ENCODE results near the gene SELPLG. TPM values are rescaled to one million over a fixed set of nuclear protein-coding genes. Genes with fewer than 3 reads are reported as not detected.

The SELPLG gene
- total and polyA plus RNA-seq, 10 donors, result 23.6 to 220 (median 72.4) TPM

- Histone ChIP-seq H3K9me3 (peaks cover 0 to 9% (median 7%) of the 10 kb centered on the region in 8 donors), H3K27me3 (replicated peaks in 1 of 7) (no peaks in the 10 kb centered on the region), H3K4me3 (no peak overlapping the region), H3K4me1 (peaks cover 26 to 78% (median 54%) of the 10 kb centered on the region in 6 donors), H3K36me3 (peaks cover 0 to 11% (median 0%) of the 10 kb centered on the region in 6 donors), H3K27ac (peak overlapping the region in 5 of 8 donors; percentile 44 to 78 (median 70))
- DNase-seq, result no peak
- intact Hi-C loops (cut with DNase I; ENCODE audit: low total_unique reads), result no loop called here
- WGBS, 5 donors, result 88 to 100% (median 93%) methylated on average over 1 of the region's 1 CpG
- TF ChIP-seq POLR2A (IDR thresholded peaks at IDR 0.05), result no peak
- no peak for TF ChIP-seq CTCF (IDR thresholded peaks at IDR 0.05 in 8 of 11, conservative IDR thresholded peaks at IDR 0.05 in 3 of 11)
- TF ChIP-seq POLR2AphosphoS5 (IDR thresholded peaks at IDR 0.05), result no peak
Measured at GRCh38 chr12:108615918-108616317, 17.8 kb downstream of the SELPLG start.

DNA sequence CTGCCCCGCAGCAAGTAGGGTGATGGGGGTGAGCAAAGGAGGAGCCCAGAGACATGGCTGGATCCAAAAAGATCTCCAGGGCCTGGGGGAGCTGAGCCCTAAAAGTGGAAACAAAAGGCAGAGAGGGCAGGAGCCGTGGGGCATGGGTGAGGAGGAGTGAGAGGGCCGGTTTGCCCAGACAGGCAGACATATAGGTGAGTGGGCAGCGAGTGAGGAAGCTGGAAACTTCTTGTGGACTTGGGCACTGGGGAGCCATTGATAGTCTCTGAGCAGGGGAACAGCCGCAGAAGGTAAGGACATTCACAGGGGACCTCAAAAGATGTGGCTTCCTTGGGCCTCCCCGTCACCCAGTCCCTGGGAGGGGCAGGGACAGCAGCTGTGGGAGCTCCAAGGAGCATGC, 19.1 kb downstream of the SELPLG start:
- peaks cover 0 to 3% (median 0%) of the 10 kb centered on the region in 7 donors for H3K27me3 ChIP-seq (replicated peaks in 1 of 7)
- H3K4me3 ChIP-seq, result no peak overlapping the region
- H3K9me3 ChIP-seq, result peaks cover 0 to 9% (median 7%) of the 10 kb centered on the region in 8 donors
- intact Hi-C loops (cut with DNase I; ENCODE audit: low total_unique reads), result no loop called here
- DNase-seq, result no peak
- no peaks in the 10 kb centered on the region for H3K36me3 ChIP-seq
- 86 to 95% (median 93%) methylated on average over 6 of the region's 6 CpGs for WGBS, 5 donors
- peaks cover 26 to 73% (median 50%) of the 10 kb centered on the region in 6 donors for H3K4me1 ChIP-seq
- TF ChIP-seq POLR2AphosphoS5 (IDR thresholded peaks at IDR 0.05) (no peak), CTCF (IDR thresholded peaks at IDR 0.05 in 8 of 11, conservative IDR thresholded peaks at IDR 0.05 in 3 of 11) (no peak), POLR2A (IDR thresholded peaks at IDR 0.05) (no peak)
- H3K27ac ChIP-seq, result no peak overlapping the region

GRCh38 chr12:108614041-108614440, 19.7 kb downstream of the SELPLG start:
- Histone ChIP-seq H3K36me3 (no peaks in the 10 kb centered on the region), H3K4me3 (no peak overlapping the region), H3K27ac (peak overlapping the region in 4 of 8 donors; percentile 32 to 44 (median 39)), H3K27me3 (replicated peaks in 1 of 7) (peaks cover 0 to 7% (median 0%) of the 10 kb centered on the region in 7 donors), H3K4me1 (peaks cover 26 to 71% (median 50%) of the 10 kb centered on the region in 6 donors), H3K9me3 (peaks cover 0 to 9% (median 7%) of the 10 kb centered on the region in 8 donors)
- TF ChIP-seq POLR2A (IDR thresholded peaks at IDR 0.05), result no peak
- no peak for TF ChIP-seq POLR2AphosphoS5 (IDR thresholded peaks at IDR 0.05)
- no peak for TF ChIP-seq CTCF (IDR thresholded peaks at IDR 0.05 in 8 of 11, conservative IDR thresholded peaks at IDR 0.05 in 3 of 11)
- no peak for DNase-seq
- WGBS, 5 donors, result 82 to 92% (median 85%) methylated on average over 3 to 4 of the region's 4 CpGs
- intact Hi-C loops (cut with DNase I; ENCODE audit: low total_unique reads), result no loop called here

DNA sequence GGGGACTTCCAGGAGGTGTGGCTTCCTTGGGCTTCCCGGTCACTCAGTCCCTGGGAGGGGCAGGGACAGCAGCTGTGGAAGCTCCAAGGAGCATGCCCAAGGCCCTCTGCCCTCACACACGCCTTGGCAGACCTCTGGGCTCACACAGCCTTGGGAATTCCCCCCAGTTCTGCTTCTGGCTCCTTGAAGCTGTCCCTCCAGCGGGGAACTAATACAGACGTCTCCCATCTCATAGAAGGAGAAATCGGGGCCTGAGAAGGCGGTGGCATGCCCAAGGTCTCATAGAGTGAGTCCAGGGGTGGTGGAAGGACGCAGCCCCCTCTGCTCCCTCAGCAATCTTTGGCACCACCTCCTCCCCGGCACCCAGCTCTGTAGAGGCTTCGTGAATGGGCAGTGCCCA, 20.1 kb downstream of the SELPLG start:
- 49 to 73% (median 62%) methylated on average over 7 to 9 of the region's 9 CpGs for WGBS, 5 donors
- intact Hi-C loops (cut with DNase I; ENCODE audit: low total_unique reads), result no loop called here
- TF ChIP-seq POLR2AphosphoS5 (IDR thresholded peaks at IDR 0.05) (peak in 2 of 3 donors; percentile 49 to 52), POLR2A (IDR thresholded peaks at IDR 0.05) (no peak)
- Histone ChIP-seq H3K4me1 (peaks cover 26 to 66% (median 47%) of the 10 kb centered on the region in 6 donors), H3K27ac (peak overlapping the region in 5 of 8 donors; percentile 27 to 44 (median 36)), H3K9me3 (peaks cover 0 to 9% (median 7%) of the 10 kb centered on the region in 8 donors), H3K4me3 (no peak overlapping the region), H3K36me3 (no peaks in the 10 kb centered on the region), H3K27me3 (replicated peaks in 1 of 7) (peaks cover 0 to 7% (median 0%) of the 10 kb centered on the region in 7 donors)
- DNase-seq, result no peak

All from spleen (tissue), 11 donors.